Coronary artery (tissue), 2 donors: Measurements from ENCODE around the gene LCE4A.

Source experiments
- DNase-seq: peaks from one replicate; pipeline ENCODE4 v3.0.0-alpha.2; 2017; ENCODE audit warnings: low spot score
- H3K27ac ChIP-seq, 2 donors: fragments of 200-600 bp; sonication (generic); one replicate each; pipeline ENCODE4 v1.5.1; 2016 to 2019
- H3K4me3 ChIP-seq: fragments of 200-600 bp; sonication (generic); 2 replicates; pipeline ENCODE4 v1.5.1; 2016; ENCODE audit warnings: mild to moderate bottlenecking, moderate library complexity
- CTCF ChIP-seq: fragments of 200-600 bp; sonication (generic); IDR thresholded peaks from one replicate; pipeline ENCODE4 v1.5.1; 2019; ENCODE audit warnings: antibody characterized with exemption

The LCE4A gene

GRCh38 chr1:152745289-152745704, 37.3 kb downstream of the LCE4A start:
- DNase-seq: no peak
- TF ChIP-seq CTCF: no peak
- Histone ChIP-seq H3K4me3 (no peak overlapping the region), H3K27ac (no peak overlapping the region)

DNA sequence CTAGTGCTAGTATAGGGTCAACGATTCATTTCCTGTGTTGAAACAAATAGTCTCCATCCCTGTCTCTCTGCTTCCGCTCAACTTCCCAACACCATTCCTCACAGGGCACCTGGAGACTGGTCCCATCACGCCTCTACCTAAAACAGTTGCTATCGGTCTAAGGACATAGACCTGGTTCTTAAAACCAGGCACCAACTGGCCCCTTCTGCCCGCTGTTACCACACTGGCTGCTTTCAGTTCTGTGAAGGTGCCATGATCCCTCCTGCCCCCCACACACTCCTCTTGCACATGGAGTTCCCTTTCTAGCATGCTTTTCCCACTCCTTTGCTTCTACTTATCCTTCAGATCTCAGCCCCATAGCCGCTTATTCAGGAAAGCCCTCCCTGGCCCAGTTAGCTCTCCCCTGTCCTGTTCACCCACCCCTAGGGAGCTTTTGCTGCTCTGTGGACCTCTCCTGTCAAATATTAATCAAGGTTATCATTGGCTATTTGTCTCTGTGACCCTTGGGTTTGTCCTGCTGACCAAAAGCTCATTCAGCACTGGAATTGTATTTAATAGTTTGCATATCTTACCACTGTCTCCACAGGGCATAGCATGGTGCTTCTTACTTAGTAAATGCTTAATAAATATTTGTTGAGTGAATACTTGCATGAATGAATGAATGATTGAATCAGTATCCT, 37.9 kb downstream of the LCE4A start:
- no peak for DNase-seq
- no peak overlapping the region for H3K27ac ChIP-seq
- TF ChIP-seq CTCF: no peak
- H3K4me3 ChIP-seq: no peak overlapping the region

- H3K4me3 ChIP-seq: no peak overlapping the region
- no peak for TF ChIP-seq CTCF
- H3K27ac ChIP-seq: no peak overlapping the region
- DNase-seq: no peak
These were observed 39.9 kb downstream of the LCE4A start for GRCh38 chr1:152747831-152748230.

- TF ChIP-seq CTCF: no peak
- DNase-seq: no peak
- Histone ChIP-seq H3K27ac (no peak overlapping the region), H3K4me3 (no peak overlapping the region)
These were observed 44.3 kb downstream of the LCE4A start for GRCh38 chr1:152752225-152752624.

DNA sequence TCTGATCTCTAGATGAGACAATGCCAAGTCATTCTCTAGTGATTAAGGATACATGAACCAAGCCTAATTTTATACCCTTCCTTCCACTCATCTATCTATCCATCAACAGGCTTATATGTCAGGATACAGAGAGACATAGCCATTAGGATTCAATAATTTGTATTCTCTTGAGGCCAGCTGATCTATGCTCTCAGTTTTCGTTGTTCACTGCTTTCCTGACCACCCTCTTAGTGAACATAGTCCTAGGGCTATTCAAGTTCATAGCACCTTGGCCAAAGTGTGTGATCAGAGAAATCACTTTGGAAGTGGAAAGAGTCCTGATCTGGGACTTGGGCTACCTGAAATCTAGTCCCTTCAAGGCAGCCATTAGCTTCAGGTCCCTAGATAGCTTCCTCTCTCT, 45.6 kb downstream of the LCE4A start:
- TF ChIP-seq CTCF: no peak
- H3K27ac ChIP-seq: no peak overlapping the region
- no peak for DNase-seq
- H3K4me3 ChIP-seq: no peak overlapping the region

GRCh38 chr1:152756872-152757271, 48.9 kb downstream of the LCE4A start:
- DNase-seq: no peak
- Histone ChIP-seq H3K27ac (no peak overlapping the region), H3K4me3 (no peak overlapping the region)
- no peak for TF ChIP-seq CTCF

GRCh38 chr1:152757747-152758146, 49.8 kb downstream of the LCE4A start, which contains the start of gene KPRP:
TSS of gene KPRP (plus strand) at chr1:152758025. CDS start at chr1:152759589, 1,564 bp downstream.
- no peak for DNase-seq
- TF ChIP-seq CTCF: no peak
- Histone ChIP-seq H3K4me3 (no peak within 1 kb of the TSS), H3K27ac (no peak within 1 kb of the TSS)
